GM23338 (cell line): ENCODE measurements around the gene SASH1.

Source experiments
- CREB1 ChIP-seq: fragments of 250-450 bp; sonication (Bioruptor Pico); IDR thresholded peaks from 2 replicates; pipeline ENCODE4 v1.5.0; 2020; ENCODE audit warnings: low read depth, mild to moderate bottlenecking, moderate library complexity
- CTCF ChIP-seq, 2 experiments: fragments of 200-600 bp in 1 of 2; sonication (generic) in 1 of 2; conservative IDR thresholded peaks; 2 replicates each; pipeline versions ENCODE4 v1.5.1 to v1.6.1; 2016 to 2017; ENCODE audit warnings: antibody characterized with exemption in 2 of 2, low read depth in 2 of 2, mild to moderate bottlenecking in 2 of 2, moderate library complexity in 1 of 2
- ETS1 ChIP-seq: IDR thresholded peaks from 2 replicates; pipeline ENCODE4 v1.6.1; 2016; ENCODE audit warnings: antibody characterized with exemption
- EZH2 ChIP-seq: fragments of 200-600 bp; sonication (generic); IDR thresholded peaks from one replicate; pipeline ENCODE4 v1.8.0; 2017; ENCODE audit warnings: antibody characterized with exemption, mild to moderate bottlenecking, low read depth; ENCODE audit not compliant: unreplicated experiment
- EZH2phosphoT487 ChIP-seq: fragments of 200-600 bp; sonication (generic); IDR thresholded peaks from one replicate; pipeline ENCODE4 v1.8.1; 2018; ENCODE audit warnings: antibody characterized with exemption; ENCODE audit not compliant: unreplicated experiment
- JUNB ChIP-seq: IDR thresholded peaks from one replicate; pipeline ENCODE4 v1.6.1; 2016; ENCODE audit warnings: antibody characterized with exemption; ENCODE audit not compliant: unreplicated experiment
- NANOG ChIP-seq: IDR thresholded peaks from 2 replicates; pipeline ENCODE4 v1.6.1; 2016; ENCODE audit warnings: antibody characterized with exemption, borderline replicate concordance
- POLR2AphosphoS5 ChIP-seq: IDR thresholded peaks from 2 replicates; pipeline ENCODE4 v1.6.1; 2016; ENCODE audit warnings: antibody characterized with exemption, low read depth
- REST ChIP-seq: IDR thresholded peaks from one replicate; pipeline ENCODE4 v1.6.1; 2018; ENCODE audit warnings: antibody characterized with exemption; ENCODE audit not compliant: unreplicated experiment
- ZNF114 ChIP-seq: fragments of 250-450 bp; sonication (Bioruptor Pico); IDR thresholded peaks from 2 replicates; pipeline ENCODE4 v1.5.0; 2020; ENCODE audit warnings: mild to moderate bottlenecking, moderate library complexity
- ZNF331 ChIP-seq: fragments of 250-450 bp; sonication (Bioruptor Pico); IDR thresholded peaks from 2 replicates; pipeline ENCODE4 v1.5.0; 2020; ENCODE audit warnings: low read depth, mild to moderate bottlenecking, moderate library complexity
- ZNF462 ChIP-seq: fragments of 250-450 bp; sonication (Bioruptor Pico); IDR thresholded peaks from 2 replicates; pipeline ENCODE4 v1.5.0; 2020; ENCODE audit warnings: mild to moderate bottlenecking, moderate library complexity

- TF ChIP-seq CTCF (conservative IDR thresholded peaks at IDR 0.05; ENCODE audit: low read depth in 2 of 2): no peak
- no peak for TF ChIP-seq EZH2
- TF ChIP-seq POLR2AphosphoS5: no peak
- no peak for TF ChIP-seq REST
- no peak for TF ChIP-seq NANOG
- no peak for TF ChIP-seq CREB1 (CRISPR knock-in tag)
- TF ChIP-seq EZH2phosphoT487: no peak
- no peak for TF ChIP-seq ETS1
- no peak for TF ChIP-seq ZNF331 (CRISPR knock-in tag)
- no peak for TF ChIP-seq JUNB
- TF ChIP-seq ZNF462 (CRISPR knock-in tag): no peak
- TF ChIP-seq ZNF114 (CRISPR knock-in tag): no peak
These were observed 178.9 kb downstream of the SASH1 start for GRCh38 chr6:148521586-148521985.
